ENCODE results near the gene R3HDM2.

GRCh38 chr12:57225680-57226210 lies 205.1 kb downstream of the R3HDM2 start:
- no peak for TF ChIP-seq POLR2A (IDR thresholded peaks at IDR 0.05)
- no peak for TF ChIP-seq CTCF (IDR thresholded peaks at IDR 0.05)
- TF ChIP-seq POLR2AphosphoS5 (IDR thresholded peaks at IDR 0.05) = no peak

Measured in breast epithelium (tissue), 3 donors.